Panc1 (cell line): ENCODE measurements around the gene VWDE.

ENCODE experiments used
- CTCF ChIP-seq: fragments of 450-650 bp; IDR thresholded peaks from 2 replicates; pipeline ENCODE4 v1.5.1; 2017; ENCODE audit warnings: mild to moderate bottlenecking
- POLR2AphosphoS5 ChIP-seq: IDR thresholded peaks from 2 replicates; pipeline ENCODE4 v1.6.1; 2012; ENCODE audit warnings: mild to moderate bottlenecking, low read depth, low read length, moderate library complexity
- SIN3A ChIP-seq: IDR thresholded peaks from 2 replicates; pipeline ENCODE4 v1.6.1; 2012; ENCODE audit warnings: low read depth, mild to moderate bottlenecking, low read length, moderate library complexity, borderline replicate concordance; ENCODE audit not compliant: insufficient read depth
- TF ChIP-seq, protein P1 (sequence below), 2 experiments: IDR thresholded peaks; 2 replicates each; pipeline ENCODE4 v1.6.1; 2011 to 2012; ENCODE audit warnings: low read depth in 2 of 2, control low read depth in 1 of 2, low read length in 1 of 2, mild to moderate bottlenecking in 1 of 2, moderate library complexity in 1 of 2; ENCODE audit not compliant: insufficient read depth in 1 of 2

DNA sequence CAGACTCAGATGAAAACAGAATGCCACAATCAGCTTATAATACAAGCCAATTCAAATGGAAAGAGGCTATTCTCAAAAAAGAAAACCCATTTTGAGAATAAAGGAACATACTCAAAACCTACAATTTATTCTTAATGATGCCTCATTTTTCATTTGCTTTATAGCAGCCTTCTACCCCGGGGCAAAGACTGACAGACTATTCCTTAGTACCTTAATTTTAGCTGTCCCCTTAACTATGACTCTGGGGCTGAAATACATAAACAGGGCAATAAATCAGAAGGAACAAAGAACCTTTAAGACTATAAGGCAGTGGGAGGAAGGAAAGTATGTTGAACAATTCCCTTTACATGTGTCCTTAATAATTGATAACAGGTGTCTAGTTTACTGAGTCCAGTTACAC, 115.8 kb downstream of the VWDE start:
- TF ChIP-seq, protein P1, sequence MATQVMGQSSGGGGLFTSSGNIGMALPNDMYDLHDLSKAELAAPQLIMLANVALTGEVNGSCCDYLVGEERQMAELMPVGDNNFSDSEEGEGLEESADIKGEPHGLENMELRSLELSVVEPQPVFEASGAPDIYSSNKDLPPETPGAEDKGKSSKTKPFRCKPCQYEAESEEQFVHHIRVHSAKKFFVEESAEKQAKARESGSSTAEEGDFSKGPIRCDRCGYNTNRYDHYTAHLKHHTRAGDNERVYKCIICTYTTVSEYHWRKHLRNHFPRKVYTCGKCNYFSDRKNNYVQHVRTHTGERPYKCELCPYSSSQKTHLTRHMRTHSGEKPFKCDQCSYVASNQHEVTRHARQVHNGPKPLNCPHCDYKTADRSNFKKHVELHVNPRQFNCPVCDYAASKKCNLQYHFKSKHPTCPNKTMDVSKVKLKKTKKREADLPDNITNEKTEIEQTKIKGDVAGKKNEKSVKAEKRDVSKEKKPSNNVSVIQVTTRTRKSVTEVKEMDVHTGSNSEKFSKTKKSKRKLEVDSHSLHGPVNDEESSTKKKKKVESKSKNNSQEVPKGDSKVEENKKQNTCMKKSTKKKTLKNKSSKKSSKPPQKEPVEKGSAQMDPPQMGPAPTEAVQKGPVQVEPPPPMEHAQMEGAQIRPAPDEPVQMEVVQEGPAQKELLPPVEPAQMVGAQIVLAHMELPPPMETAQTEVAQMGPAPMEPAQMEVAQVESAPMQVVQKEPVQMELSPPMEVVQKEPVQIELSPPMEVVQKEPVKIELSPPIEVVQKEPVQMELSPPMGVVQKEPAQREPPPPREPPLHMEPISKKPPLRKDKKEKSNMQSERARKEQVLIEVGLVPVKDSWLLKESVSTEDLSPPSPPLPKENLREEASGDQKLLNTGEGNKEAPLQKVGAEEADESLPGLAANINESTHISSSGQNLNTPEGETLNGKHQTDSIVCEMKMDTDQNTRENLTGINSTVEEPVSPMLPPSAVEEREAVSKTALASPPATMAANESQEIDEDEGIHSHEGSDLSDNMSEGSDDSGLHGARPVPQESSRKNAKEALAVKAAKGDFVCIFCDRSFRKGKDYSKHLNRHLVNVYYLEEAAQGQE (IDR thresholded peaks at IDR 0.05; ENCODE audit: insufficient read depth in 1 of 2, low read depth in 2 of 2, low read length in 1 of 2) = no peak
- TF ChIP-seq CTCF (no peak), POLR2AphosphoS5 (no peak), SIN3A (no peak)
